Trophoblast cell (in vitro differentiated cells and primary cell): ENCODE measurements around the gene SPIRE1.
"Not testable (repeated sequence)": the region's sequence is repeated elsewhere in the genome, so short reads cannot be mapped to it uniquely, and the experiment has no call there.

Experiments used
- DNase-seq, 2 donors: peaks; one replicate each; pipeline ENCODE4 v3.0.0-alpha.2; 2016
- H2AFZ ChIP-seq: 2 replicates; pipeline ENCODE4 v1.6.1; 2013; ENCODE audit warnings: low read length, moderate library complexity, mild to moderate bottlenecking; ENCODE audit not compliant: insufficient read depth, poor library complexity
- H2AK5ac ChIP-seq: 2 replicates; pipeline ENCODE4 v1.6.1; 2013; ENCODE audit warnings: mild to moderate bottlenecking, low read length
- H2BK120ac ChIP-seq: 2 replicates; pipeline ENCODE4 v1.6.1; 2013; ENCODE audit warnings: low read length, mild to moderate bottlenecking, moderate library complexity; ENCODE audit not compliant: insufficient read depth, poor library complexity
- H2BK12ac ChIP-seq: 2 replicates; pipeline ENCODE4 v1.6.1; 2013; ENCODE audit warnings: mild to moderate bottlenecking, low read length, moderate library complexity
- H2BK5ac ChIP-seq: 2 replicates; pipeline ENCODE4 v1.6.1; 2013; ENCODE audit warnings: low read length, low read depth, moderate library complexity, mild to moderate bottlenecking; ENCODE audit not compliant: poor library complexity
- H3K14ac ChIP-seq: 2 replicates; pipeline ENCODE4 v1.6.1; 2013; ENCODE audit warnings: mild to moderate bottlenecking, low read length
- H3K18ac ChIP-seq: 2 replicates; pipeline ENCODE4 v1.6.1; 2013; ENCODE audit warnings: mild to moderate bottlenecking, low read length
- H3K23ac ChIP-seq: 2 replicates; pipeline ENCODE4 v1.6.1; 2013; ENCODE audit warnings: low read length
- H3K27ac ChIP-seq: 2 replicates; pipeline ENCODE4 v1.5.1; 2013; ENCODE audit warnings: low read depth, mild to moderate bottlenecking, inconsistent platforms, low read length, moderate library complexity
- H3K27me3 ChIP-seq: 2 replicates; pipeline ENCODE4 v1.6.1; 2013; ENCODE audit warnings: inconsistent platforms, mild to moderate bottlenecking, low read length, moderate library complexity; ENCODE audit not compliant: insufficient read depth
- H3K36me3 ChIP-seq, 2 experiments: 1 replicate in 1 of 2; 2 replicates in 1 of 2; pipeline ENCODE4 v1.6.1; 2013; ENCODE audit warnings: low read length in 2 of 2, mild to moderate bottlenecking in 2 of 2, moderate library complexity in 1 of 2; ENCODE audit not compliant: insufficient read depth in 2 of 2, control insufficient read depth in 1 of 2
- H3K4ac ChIP-seq: 2 replicates; pipeline ENCODE4 v1.6.1; 2013; ENCODE audit warnings: low read depth, mild to moderate bottlenecking, low read length, moderate library complexity
- H3K4me1 ChIP-seq, 2 experiments: 1 replicate in 1 of 2; 2 replicates in 1 of 2; pipeline ENCODE4 v1.6.1; 2013; ENCODE audit warnings: low read length in 2 of 2, mild to moderate bottlenecking in 2 of 2, moderate library complexity in 1 of 2; ENCODE audit not compliant: insufficient read depth in 2 of 2, control insufficient read depth in 1 of 2
- H3K4me2 ChIP-seq: 2 replicates; pipeline ENCODE4 v1.6.1; 2013; ENCODE audit warnings: inconsistent platforms, mild to moderate bottlenecking, low read length, moderate library complexity
- H3K4me3 ChIP-seq: 2 replicates; pipeline ENCODE4 v1.5.1; 2013; ENCODE audit warnings: mild to moderate bottlenecking, low read depth, low read length, inconsistent platforms
- H3K79me1 ChIP-seq: one replicate; pipeline ENCODE4 v1.6.1; 2013; ENCODE audit warnings: low read length
- H3K79me2 ChIP-seq: 2 replicates; pipeline ENCODE4 v1.6.1; 2013; ENCODE audit warnings: low read length, mild to moderate bottlenecking; ENCODE audit not compliant: control insufficient read depth, insufficient read depth, poor library complexity
- H3K9ac ChIP-seq: 2 replicates; pipeline ENCODE4 v1.6.1; 2013; ENCODE audit warnings: mild to moderate bottlenecking, low read length
- H3K9me3 ChIP-seq: 2 replicates; pipeline ENCODE4 v1.6.1; 2013; ENCODE audit warnings: low read depth, mild to moderate bottlenecking, control low read depth, inconsistent platforms, low read length; ENCODE audit not compliant: insufficient read depth
- H4K12ac ChIP-seq: 2 replicates; pipeline ENCODE4 v1.6.1; 2013; ENCODE audit warnings: low read depth, mild to moderate bottlenecking, low read length, moderate library complexity
- H4K8ac ChIP-seq: 2 replicates; pipeline ENCODE4 v1.6.1; 2013; ENCODE audit warnings: low read depth, mild to moderate bottlenecking, low read length, moderate library complexity
- H4K91ac ChIP-seq: one replicate; pipeline ENCODE4 v1.6.1; 2013; ENCODE audit warnings: low read depth, mild to moderate bottlenecking, low read length, moderate library complexity
- WGBS: extraction: QIAGEN DNeasy Blood & Tissue Kit; methylation state at CpG from one replicate; pipeline ENCODE4 v1.1.7; 2013; ENCODE audit warnings: missing lambda C conversion rate; ENCODE audit not compliant: insufficient read length, insufficient coverage; ENCODE audit errors: extremely low coverage; 5-methylcytosine and 5-hydroxymethylcytosine counted together

SPIRE1 gene

GRCh38 chr18:12410747-12411146 is 247.2 kb downstream of the SPIRE1 start:
- not testable (repeated sequence) for H3K9ac ChIP-seq, H4K91ac ChIP-seq, H3K18ac ChIP-seq, H3K79me2 ChIP-seq, H2BK120ac ChIP-seq, H3K14ac ChIP-seq, H2BK12ac ChIP-seq, H3K4me2 ChIP-seq, H3K79me1 ChIP-seq, H3K4me3 ChIP-seq, H3K23ac ChIP-seq, H3K27me3 ChIP-seq, H3K9me3 ChIP-seq, H4K8ac ChIP-seq, H3K4ac ChIP-seq, H3K27ac ChIP-seq, H2AK5ac ChIP-seq, H2BK5ac ChIP-seq, H3K36me3 ChIP-seq, H3K4me1 ChIP-seq, H4K12ac ChIP-seq, H2AFZ ChIP-seq
- peak; percentile 77 to 89 for DNase-seq
- no CpG with 5 or more reads among the region's 9 CpGs for WGBS

- Histone ChIP-seq H3K4ac (no peak overlapping the region), H3K23ac (no peak overlapping the region), H3K27me3 (no peaks in the 10 kb centered on the region), H3K9me3 (peaks cover 2% of the 10 kb centered on the region), H3K18ac (no peak overlapping the region), H3K4me1 (peaks cover 3 to 7% of the 10 kb centered on the region in 2 experiments), H2BK12ac (no peak overlapping the region), H2AFZ (no peak overlapping the region), H2BK5ac (no peak overlapping the region), H2BK120ac (no peak overlapping the region), H4K12ac (no peak overlapping the region), H3K4me3 (no peak overlapping the region), H3K27ac (no peak overlapping the region), H3K14ac (no peak overlapping the region), H4K91ac (no peak overlapping the region), H3K9ac (no peak overlapping the region), H3K4me2 (no peak overlapping the region), H3K36me3 (no peaks in the 10 kb centered on the region), H3K79me1 (peaks cover 6% of the 10 kb centered on the region), H2AK5ac (no peak overlapping the region), H4K8ac (no peak overlapping the region), H3K79me2 (no peaks in the 10 kb centered on the region)
- WGBS = no CpG with 5 or more reads among the region's 9 CpGs
- peak; percentile 91 to 92 for DNase-seq
These were observed 247.8 kb downstream of the SPIRE1 start for GRCh38 chr18:12410081-12410481.

- Histone ChIP-seq H2BK5ac (no peak overlapping the region), H2BK120ac (no peak overlapping the region), H4K12ac (no peak overlapping the region), H3K23ac (no peak overlapping the region), H2BK12ac (no peak overlapping the region), H4K8ac (no peak overlapping the region), H3K79me1 (peaks cover 6% of the 10 kb centered on the region), H2AFZ (no peak overlapping the region), H3K4ac (no peak overlapping the region), H3K4me1 (peaks cover 3 to 7% of the 10 kb centered on the region in 2 experiments), H3K9me3 (peaks cover 2% of the 10 kb centered on the region), H3K27me3 (no peaks in the 10 kb centered on the region), H3K4me3 (no peak overlapping the region), H3K4me2 (no peak overlapping the region), H2AK5ac (no peak overlapping the region), H3K9ac (no peak overlapping the region), H3K36me3 (no peaks in the 10 kb centered on the region), H3K18ac (no peak overlapping the region), H3K79me2 (no peaks in the 10 kb centered on the region), H3K14ac (no peak overlapping the region), H4K91ac (no peak overlapping the region), H3K27ac (no peak overlapping the region)
- no CpG with 5 or more reads among the region's 3 CpGs for WGBS
- DNase-seq = peak; percentile 55 to 65
These were observed 248.4 kb downstream of the SPIRE1 start for GRCh38 chr18:12409469-12409868.

GRCh38 chr18:12408247-12408869 is 249.5 kb downstream of the SPIRE1 start:
- H3K4me2 ChIP-seq = peak overlapping the region; percentile 75
- no peak overlapping the region for H4K12ac ChIP-seq
- H3K79me1 ChIP-seq = peaks cover 6% of the 10 kb centered on the region
- peak overlapping the region; percentile 50 for H4K91ac ChIP-seq
- H3K18ac ChIP-seq = peak overlapping the region; percentile 49
- no peak overlapping the region for H3K23ac ChIP-seq
- peak overlapping the region; percentile 4 for H3K4ac ChIP-seq
- H3K4me1 ChIP-seq = peaks cover 3 to 7% of the 10 kb centered on the region in 2 experiments
- no peaks in the 10 kb centered on the region for H3K79me2 ChIP-seq
- peaks cover 2% of the 10 kb centered on the region for H3K9me3 ChIP-seq
- H3K9ac ChIP-seq = no peak overlapping the region
- no peak for DNase-seq
- no peak overlapping the region for H2BK12ac ChIP-seq
- no peaks in the 10 kb centered on the region for H3K36me3 ChIP-seq
- no peak overlapping the region for H2AK5ac ChIP-seq
- H2AFZ ChIP-seq = peak overlapping the region; percentile 77
- no peak overlapping the region for H2BK5ac ChIP-seq
- no peak overlapping the region for H3K27ac ChIP-seq
- no peaks in the 10 kb centered on the region for H3K27me3 ChIP-seq
- H3K14ac ChIP-seq = peak overlapping the region; percentile 68
- H4K8ac ChIP-seq = peak overlapping the region; percentile 84
- peak overlapping the region; percentile 69 for H3K4me3 ChIP-seq
- no peak overlapping the region for H2BK120ac ChIP-seq
- no CpG with 5 or more reads among the region's 32 CpGs for WGBS
